ENCODE data around the gene RIT2.

Gene RIT2

DNA sequence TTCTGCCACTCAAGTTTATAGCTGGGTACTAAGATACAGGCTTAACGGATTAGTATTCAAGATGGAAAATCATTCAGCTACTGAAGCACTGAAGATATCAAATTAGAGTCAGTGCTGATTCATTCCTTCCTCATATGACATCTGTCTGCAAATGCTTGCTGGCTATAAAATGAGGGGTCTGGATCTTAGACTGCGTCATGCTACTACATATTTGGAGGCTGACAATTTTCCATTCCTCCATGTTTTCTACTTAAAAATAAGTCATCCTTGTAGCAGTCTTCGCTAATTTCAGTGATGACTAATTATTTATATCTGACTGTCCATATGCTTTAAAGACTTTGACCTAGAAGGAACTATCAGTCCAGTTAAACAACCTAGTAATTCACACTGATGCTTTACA is 233.4 kb downstream of the RIT2 start:
- Histone ChIP-seq H3K9ac (ENCODE audit: low read length) (no peak overlapping the region), H3K79me2 (ENCODE audit: low read length) (no peaks in the 10 kb centered on the region), H3K4me1 (ENCODE audit: low read length) (no peaks in the 10 kb centered on the region), H4K20me1 (ENCODE audit: insufficient read depth, low read length) (no peaks in the 10 kb centered on the region), H3K9me3 (replicated peaks; ENCODE audit: insufficient read depth, low read length) (no peaks in the 10 kb centered on the region), H3K27ac (ENCODE audit: low read length) (no peak overlapping the region), H3F3A (ENCODE audit: insufficient read depth, low read length) (no peaks in the 10 kb centered on the region), H3K4me3 (ENCODE audit: low read length) (no peak overlapping the region), H3K36me3 (replicated peaks; ENCODE audit: insufficient read depth, low read length) (no peaks in the 10 kb centered on the region), H2AFZ (ENCODE audit: low read length) (no peak overlapping the region), H3K4me2 (ENCODE audit: low read depth, low read length) (no peak overlapping the region), H3K9me2 (replicated peaks; ENCODE audit: insufficient read depth, low read length) (no peaks in the 10 kb centered on the region), H3K27me3 (replicated peaks; ENCODE audit: insufficient read depth, low read length) (no peaks in the 10 kb centered on the region)
- DNase-seq, result no peak
- TF ChIP-seq EZH2phosphoT487 (IDR thresholded peaks at IDR 0.05; ENCODE audit: low read length) (no peak), CTCF (IDR thresholded peaks at IDR 0.05; ENCODE audit: low read length) (no peak), EZH2 (optimal IDR thresholded peaks at IDR 0.05; ENCODE audit: low read depth, low read length) (no peak)

DNA sequence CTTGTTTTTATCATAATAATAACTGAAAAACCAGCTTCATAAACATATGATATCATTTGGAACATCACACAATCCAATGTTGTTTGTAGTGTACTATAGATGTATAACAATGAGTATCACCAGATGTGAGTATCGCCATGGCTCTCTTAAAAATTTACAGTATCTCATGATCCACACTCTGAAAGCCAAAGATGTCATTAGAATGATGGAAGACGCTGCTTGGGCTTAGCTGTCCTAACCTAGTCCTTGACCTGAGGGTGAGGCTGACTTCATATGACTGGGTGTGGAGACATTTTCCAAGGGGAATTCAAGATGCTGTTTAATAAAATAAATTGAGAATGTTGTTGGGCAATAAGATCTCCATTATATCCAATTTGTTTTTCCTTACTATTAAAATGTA is 242.6 kb downstream of the RIT2 start:
- Histone ChIP-seq H3K4me1 (ENCODE audit: low read length) (no peaks in the 10 kb centered on the region), H3K27me3 (replicated peaks; ENCODE audit: insufficient read depth, low read length) (no peaks in the 10 kb centered on the region), H3K36me3 (replicated peaks; ENCODE audit: insufficient read depth, low read length) (no peaks in the 10 kb centered on the region), H3K27ac (ENCODE audit: low read length) (no peak overlapping the region), H3K9me3 (replicated peaks; ENCODE audit: insufficient read depth, low read length) (no peaks in the 10 kb centered on the region), H3K9me2 (replicated peaks; ENCODE audit: insufficient read depth, low read length) (no peaks in the 10 kb centered on the region), H2AFZ (ENCODE audit: low read length) (no peak overlapping the region), H3K79me2 (ENCODE audit: low read length) (no peaks in the 10 kb centered on the region), H3F3A (ENCODE audit: insufficient read depth, low read length) (no peaks in the 10 kb centered on the region), H3K4me2 (ENCODE audit: low read depth, low read length) (no peak overlapping the region), H3K9ac (ENCODE audit: low read length) (no peak overlapping the region), H4K20me1 (ENCODE audit: insufficient read depth, low read length) (no peaks in the 10 kb centered on the region), H3K4me3 (ENCODE audit: low read length) (no peak overlapping the region)
- no peak for TF ChIP-seq EZH2phosphoT487 (IDR thresholded peaks at IDR 0.05; ENCODE audit: low read length)
- no peak for TF ChIP-seq EZH2 (optimal IDR thresholded peaks at IDR 0.05; ENCODE audit: low read depth, low read length)
- TF ChIP-seq CTCF (IDR thresholded peaks at IDR 0.05; ENCODE audit: low read length), result no peak
- no peak for DNase-seq

DNA sequence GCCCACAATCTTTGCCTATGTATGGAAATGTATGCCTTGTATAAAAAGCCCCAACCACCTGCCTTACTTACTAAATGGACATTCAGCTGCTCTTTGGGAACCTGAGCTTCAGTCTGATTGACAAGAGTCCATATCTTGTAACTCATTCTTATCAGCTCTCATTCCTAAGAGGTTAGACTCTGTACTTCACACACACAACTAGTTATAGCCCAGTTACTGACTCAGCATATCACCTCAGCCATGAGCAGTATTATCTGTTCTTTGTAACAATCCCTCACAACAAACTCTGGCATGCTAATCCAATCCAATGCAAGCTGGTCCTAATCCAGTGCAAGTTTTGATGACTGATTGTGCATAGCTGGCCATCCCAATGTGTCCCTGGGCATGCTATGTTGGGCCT is 250.6 kb downstream of the RIT2 start:
- H3K9me3 ChIP-seq (replicated peaks; ENCODE audit: insufficient read depth, low read length), result no peaks in the 10 kb centered on the region
- no peak overlapping the region for H2AFZ ChIP-seq (ENCODE audit: low read length)
- no peak overlapping the region for H3K4me2 ChIP-seq (ENCODE audit: low read depth, low read length)
- no peaks in the 10 kb centered on the region for H3K4me1 ChIP-seq (ENCODE audit: low read length)
- no peak overlapping the region for H3K27ac ChIP-seq (ENCODE audit: low read length)
- no peaks in the 10 kb centered on the region for H3K27me3 ChIP-seq (replicated peaks; ENCODE audit: insufficient read depth, low read length)
- H3K4me3 ChIP-seq (ENCODE audit: low read length), result no peak overlapping the region
- TF ChIP-seq CTCF (IDR thresholded peaks at IDR 0.05; ENCODE audit: low read length) (no peak), EZH2 (optimal IDR thresholded peaks at IDR 0.05; ENCODE audit: low read depth, low read length) (no peak), EZH2phosphoT487 (IDR thresholded peaks at IDR 0.05; ENCODE audit: low read length) (no peak)
- no peak for DNase-seq
- no peaks in the 10 kb centered on the region for H3K9me2 ChIP-seq (replicated peaks; ENCODE audit: insufficient read depth, low read length)
- no peaks in the 10 kb centered on the region for H3K79me2 ChIP-seq (ENCODE audit: low read length)
- H3K9ac ChIP-seq (ENCODE audit: low read length), result no peak overlapping the region
- H4K20me1 ChIP-seq (ENCODE audit: insufficient read depth, low read length), result no peaks in the 10 kb centered on the region
- H3K36me3 ChIP-seq (replicated peaks; ENCODE audit: insufficient read depth, low read length), result no peaks in the 10 kb centered on the region
- H3F3A ChIP-seq (ENCODE audit: insufficient read depth, low read length), result no peaks in the 10 kb centered on the region
